NCI-H446 (cell line): ENCODE results near the gene EP300.
"Not testable (repeated sequence)": the region's sequence is repeated elsewhere in the genome, so short reads cannot be mapped to it uniquely, and the experiment has no call there.

Experiments
- DNase-seq, 2 experiments: peaks; one replicate each; lab custom pipeline; 2025; lab: John Stamatoyannopoulos, UW

The EP300 gene

GRCh38 chr22:41085842-41086241 lies 6.5 kb upstream of the EP300 start:
- DNase-seq: no peak

GRCh38 chr22:41091132-41092022 lies 1.0 kb upstream of the EP300 start:
- peak; percentile 94 to 98 for DNase-seq

- peak in 1 of 2 experiments; percentile 16 for DNase-seq
Measured at GRCh38 chr22:41092847-41093411, 537 bp downstream of the EP300 start.

GRCh38 chr22:41094041-41094593 lies 1.7 kb downstream of the EP300 start:
- DNase-seq: peak in 1 of 2 experiments; percentile 13

GRCh38 chr22:41096391-41096790 lies 4.0 kb downstream of the EP300 start:
- DNase-seq: no peak

- DNase-seq: no peak
Measured at GRCh38 chr22:41096841-41097240, 4.4 kb downstream of the EP300 start.

GRCh38 chr22:41099036-41099435 lies 6.6 kb downstream of the EP300 start:
- DNase-seq: no peak

GRCh38 chr22:41106122-41106968 lies 14.0 kb downstream of the EP300 start:
- no peak for DNase-seq

- not testable (repeated sequence) for DNase-seq
Measured at GRCh38 chr22:41106969-41107325, 14.6 kb downstream of the EP300 start.

GRCh38 chr22:41110968-41111367 lies 18.6 kb downstream of the EP300 start:
- DNase-seq: no peak

- DNase-seq: no peak
Measured at GRCh38 chr22:41116342-41116741, 23.9 kb downstream of the EP300 start.

GRCh38 chr22:41117127-41117965 lies 25.0 kb downstream of the EP300 start:
- no peak for DNase-seq

GRCh38 chr22:41123151-41123550 lies 30.8 kb downstream of the EP300 start:
- no peak for DNase-seq

GRCh38 chr22:41124086-41124485 lies 31.7 kb downstream of the EP300 start:
- no peak for DNase-seq

- DNase-seq: no peak
Measured at GRCh38 chr22:41127451-41127850, 35.1 kb downstream of the EP300 start.

- DNase-seq: no peak
Measured at GRCh38 chr22:41128606-41129005, 36.2 kb downstream of the EP300 start.

- no peak for DNase-seq
Measured at GRCh38 chr22:41132550-41132949, 40.2 kb downstream of the EP300 start.

GRCh38 chr22:41140365-41140957 lies 48.1 kb downstream of the EP300 start:
- DNase-seq: no peak

- not testable (repeated sequence) for DNase-seq
Measured at GRCh38 chr22:41145921-41146320, 53.5 kb downstream of the EP300 start.

- DNase-seq: no peak
Measured at GRCh38 chr22:41146573-41146972, 54.2 kb downstream of the EP300 start.

GRCh38 chr22:41147722-41148121 lies 55.3 kb downstream of the EP300 start:
- DNase-seq: no peak
